Stimulated activated CD4-positive, alpha-beta T cell treated with anti-CD3 and anti-CD28 coated beads, Interleukin-1b, Interleukin-23, amount 100 ng/mL, for 1 hour (primary cell): Measurements from ENCODE around the gene PPM1H.

Source experiments
- DNase-seq, 2 donors: peaks; one replicate each; pipeline ENCODE4 v3.0.0-alpha.2; 2020; ENCODE audit warnings: low read depth in 2 of 2

PPM1H gene

DNA sequence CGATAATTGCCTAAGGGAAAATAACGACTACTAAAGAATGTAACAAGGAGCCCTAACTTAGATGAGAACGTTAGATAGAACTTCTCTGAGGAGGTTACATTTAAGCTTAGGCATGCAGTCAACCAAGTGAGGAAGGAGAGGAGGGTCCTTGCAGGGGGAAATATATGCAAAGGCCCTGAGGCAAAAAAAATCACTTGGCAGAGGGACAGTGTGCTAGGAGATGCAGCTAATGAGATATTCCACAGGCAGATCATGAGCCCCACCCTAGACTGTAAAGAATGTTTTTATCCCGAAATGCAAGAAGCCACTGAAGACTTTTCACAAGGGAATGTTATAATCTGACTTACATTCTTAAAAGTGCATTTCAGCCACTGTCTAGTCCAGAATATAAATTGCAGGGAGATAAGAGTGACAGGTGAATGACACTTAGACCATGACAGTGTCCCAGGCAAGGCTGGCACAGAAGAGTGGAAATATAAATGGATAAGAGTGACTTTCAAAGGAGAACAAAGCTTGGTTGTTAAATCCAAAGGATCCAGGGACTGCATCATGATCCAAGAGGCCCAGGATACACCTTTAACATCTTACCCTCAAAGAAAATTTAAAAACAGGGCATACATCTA is 61.0 kb downstream of the PPM1H start:
- DNase-seq: no peak

DNA sequence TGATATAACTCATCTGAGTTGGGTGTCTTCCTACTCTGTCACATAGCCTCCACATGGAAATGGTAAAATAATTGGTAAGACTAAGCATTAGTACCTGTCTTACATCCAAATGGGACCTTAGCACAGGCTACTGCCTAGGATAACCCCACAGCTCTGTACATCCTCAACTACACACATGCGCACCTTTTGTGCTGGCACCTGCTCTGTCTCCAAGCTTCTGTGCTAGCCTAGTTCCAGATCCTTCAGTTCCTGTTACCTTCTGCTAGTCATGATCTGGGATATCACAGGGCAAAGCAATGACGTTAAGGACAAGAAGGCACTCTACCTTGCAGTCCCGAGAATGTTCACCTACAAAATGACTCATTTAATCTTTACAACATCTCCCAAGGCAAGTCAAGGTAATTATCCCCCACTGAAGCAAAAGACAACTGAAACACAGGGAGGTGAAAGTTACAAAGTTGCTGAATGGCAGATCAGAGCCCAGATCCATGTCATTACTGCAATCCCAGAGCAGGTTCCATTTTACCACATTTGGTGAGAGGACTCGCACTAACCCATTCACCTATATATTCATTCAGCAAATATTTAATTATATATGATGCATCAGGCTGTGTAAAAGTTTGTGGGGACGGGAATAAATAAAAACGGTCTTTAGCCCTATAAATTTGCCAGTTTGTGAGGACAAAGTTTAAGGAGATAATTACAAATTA is 61.7 kb downstream of the PPM1H start:
- DNase-seq: no peak

DNA sequence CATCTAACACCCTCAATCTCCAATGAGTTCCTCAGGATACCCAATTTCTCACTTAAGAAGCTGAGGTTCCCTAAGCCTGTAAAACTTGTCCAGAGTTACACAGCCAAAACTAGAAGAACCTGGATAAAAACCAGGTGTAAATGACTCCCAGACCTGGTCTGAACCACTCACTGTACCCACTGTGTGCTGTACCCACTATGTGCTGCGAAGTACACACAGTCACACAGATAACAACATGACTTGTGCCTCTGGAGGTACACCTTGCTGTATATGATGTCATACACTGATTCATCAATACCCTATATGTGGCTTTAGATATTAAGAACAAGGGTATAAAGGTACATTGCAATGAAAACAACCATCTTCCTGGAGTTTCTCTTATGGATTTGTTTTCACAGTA is 66.1 kb downstream of the PPM1H start:
- DNase-seq: no peak

DNA sequence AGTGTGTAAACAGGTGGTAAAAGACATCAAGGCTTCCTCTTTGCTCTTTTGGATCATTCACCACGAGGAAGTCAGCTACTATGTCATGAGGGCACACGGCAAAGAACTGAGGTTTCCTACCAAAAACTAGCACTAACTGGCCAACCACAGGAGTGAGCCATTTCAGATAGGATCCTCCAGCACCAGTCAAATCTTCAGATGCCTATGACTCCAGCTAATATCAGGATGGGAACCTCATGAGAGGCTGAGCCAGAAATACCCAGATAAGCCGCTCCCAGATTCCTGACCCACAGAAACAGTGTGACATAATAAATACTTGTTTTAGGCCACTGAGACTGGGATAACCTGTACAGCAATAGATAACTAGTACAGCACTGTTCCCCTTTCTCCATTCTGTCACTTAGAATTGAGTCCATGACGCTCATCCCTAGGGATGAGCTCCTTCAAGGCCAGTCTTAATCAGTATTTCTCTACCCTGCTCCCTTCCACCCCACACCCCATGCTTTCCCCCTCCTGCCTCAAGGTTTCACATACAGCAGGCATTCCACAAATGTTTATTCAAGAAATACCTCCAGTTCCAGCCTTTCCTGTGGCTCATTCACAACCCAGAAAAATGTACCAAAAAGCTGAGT is 68.4 kb downstream of the PPM1H start:
- DNase-seq: no peak

DNA sequence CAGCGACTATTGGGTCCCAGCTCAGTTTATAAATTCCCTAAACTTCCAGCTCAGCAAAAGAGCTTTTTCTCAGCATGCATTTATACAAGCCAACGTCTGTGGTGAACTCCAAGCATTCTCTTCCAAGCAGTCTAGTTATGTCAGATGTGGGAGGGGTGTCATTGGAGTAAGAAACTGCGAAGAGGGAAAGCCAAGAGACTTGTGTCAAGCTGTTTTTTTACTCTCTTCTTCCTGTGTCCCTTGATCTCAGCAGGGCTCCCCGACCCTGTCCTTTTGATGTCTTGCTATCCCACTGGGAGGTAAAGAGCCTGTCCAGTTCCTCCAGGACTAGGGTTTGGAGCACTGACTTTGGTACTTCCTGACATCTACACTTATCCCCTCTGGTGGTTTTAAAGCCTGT is 69.0 kb downstream of the PPM1H start:
- DNase-seq: no peak

DNA sequence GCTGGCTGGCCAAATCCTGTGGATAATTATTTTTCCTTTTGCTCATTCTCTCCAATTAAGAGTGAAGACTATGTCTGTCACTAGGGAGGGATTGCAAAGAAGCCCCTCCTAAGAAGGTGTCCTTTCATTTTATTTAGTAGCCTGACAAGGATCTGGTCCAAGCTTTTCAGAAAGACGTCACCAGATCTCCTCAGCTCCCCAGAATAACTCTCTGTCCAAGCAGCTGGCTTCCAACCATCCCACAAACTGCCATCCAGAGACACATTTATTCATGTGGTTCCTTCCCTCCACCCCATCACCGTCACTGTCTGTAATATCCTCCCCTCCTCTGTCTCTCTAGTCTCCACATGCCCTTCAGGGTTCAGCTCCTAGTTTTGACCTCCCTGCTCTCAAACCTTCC is 69.9 kb downstream of the PPM1H start:
- DNase-seq: no peak

DNA sequence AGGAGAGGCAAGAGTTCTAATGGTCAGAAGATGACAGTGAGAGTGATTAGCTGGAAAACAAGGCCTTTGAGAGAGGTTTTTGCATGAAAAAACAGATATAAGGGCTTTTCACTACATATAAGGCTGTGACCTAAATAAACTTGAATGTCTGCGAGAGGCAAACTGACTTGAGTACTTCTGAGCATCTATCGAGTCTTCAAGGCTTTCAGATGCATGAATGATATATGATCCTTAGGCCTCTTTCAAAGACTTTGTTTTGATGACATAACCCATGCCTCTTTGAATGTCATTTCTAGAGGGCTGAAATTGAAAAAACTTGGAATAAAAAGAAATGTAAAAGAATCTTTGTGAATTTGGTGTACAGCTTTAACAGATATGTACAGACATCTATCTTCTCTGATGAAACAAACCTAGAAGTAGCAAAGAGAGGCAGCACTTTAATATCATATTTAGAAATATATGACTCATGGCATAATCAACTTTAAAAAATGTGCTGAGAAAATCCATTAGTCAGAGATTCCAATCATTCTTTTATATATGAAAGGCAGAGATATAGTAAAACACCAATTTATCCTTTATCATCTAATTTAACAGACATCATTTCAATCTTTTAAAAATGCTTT is 72.6 kb downstream of the PPM1H start:
- DNase-seq: no peak

DNA sequence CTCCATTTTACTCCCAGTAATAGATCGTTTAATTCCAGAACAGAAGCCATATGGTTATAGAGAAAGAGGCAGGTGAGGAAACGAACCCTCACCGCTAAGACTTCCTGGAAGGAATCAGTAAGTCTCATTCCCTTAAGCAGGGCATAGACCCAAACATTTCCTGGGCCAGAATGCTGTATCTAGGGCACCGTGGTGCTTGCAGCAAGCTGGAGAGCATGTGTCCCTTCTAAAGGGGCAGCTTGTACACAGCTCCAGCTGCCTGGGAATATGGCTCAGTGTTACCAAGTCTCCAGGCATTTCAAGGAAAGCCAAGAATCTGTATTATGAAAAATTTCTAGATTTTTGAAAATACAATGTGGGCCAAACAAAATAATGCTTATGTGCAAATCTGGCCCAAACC is 73.4 kb downstream of the PPM1H start:
- no peak for DNase-seq

DNA sequence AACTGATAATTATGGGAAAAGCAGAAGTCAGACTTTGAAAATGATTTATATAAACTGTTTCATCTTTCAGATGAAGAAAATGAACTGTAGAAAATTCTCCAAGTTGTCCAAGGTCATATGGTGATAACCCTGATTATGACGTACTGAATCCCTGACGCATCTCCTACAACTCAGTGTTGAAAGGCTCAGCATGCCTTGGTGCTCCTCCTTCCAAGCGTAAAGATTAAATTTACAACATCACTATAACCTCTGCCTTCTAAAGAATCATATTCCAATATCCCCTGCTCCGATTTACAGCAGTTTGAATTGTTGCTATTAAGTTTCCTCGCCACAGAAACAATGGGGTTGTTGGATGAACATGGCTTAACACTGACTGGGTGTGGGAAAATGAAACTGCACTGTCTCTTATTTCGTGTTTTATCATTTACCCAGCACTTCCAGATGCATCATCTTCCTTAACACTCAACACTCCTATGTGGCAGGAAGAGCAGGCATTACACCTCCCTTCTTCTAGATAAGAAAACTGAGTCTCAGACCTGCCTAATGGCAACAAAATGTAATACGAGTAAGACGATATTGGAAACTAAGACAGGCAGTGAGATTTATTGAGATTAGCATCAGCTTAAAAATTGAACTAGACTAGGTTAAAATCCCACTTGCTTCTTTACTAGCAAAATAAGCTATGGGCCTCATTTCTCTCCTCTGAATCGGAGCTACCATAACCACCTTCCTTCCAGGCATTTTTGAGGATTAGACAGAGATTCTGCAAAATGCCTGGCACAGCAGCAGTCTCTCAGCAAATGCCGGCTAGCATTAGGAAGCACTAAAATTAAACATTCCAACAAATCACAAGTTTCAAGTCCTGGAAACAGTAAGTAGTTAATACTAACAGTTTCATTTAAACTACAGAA is 74.2 kb downstream of the PPM1H start:
- no peak for DNase-seq

DNA sequence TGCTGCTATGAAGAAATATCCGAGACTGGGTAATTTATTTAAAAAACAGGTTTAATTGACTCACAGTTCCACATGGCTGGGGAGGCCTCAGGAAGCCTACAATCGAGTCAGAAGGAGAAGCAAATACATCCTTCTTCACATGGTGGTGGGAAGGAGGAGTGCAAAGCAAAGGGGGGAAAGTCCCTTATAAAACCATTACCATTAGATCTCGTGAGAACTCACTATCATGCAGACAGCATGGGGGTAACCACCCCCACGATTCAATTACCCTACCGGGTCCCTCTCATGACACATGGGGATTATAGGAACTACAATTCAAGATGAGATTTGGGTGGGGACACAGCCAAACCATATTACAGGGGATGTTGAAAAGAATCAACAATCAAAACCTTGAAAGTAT is 74.9 kb downstream of the PPM1H start:
- no peak for DNase-seq

DNA sequence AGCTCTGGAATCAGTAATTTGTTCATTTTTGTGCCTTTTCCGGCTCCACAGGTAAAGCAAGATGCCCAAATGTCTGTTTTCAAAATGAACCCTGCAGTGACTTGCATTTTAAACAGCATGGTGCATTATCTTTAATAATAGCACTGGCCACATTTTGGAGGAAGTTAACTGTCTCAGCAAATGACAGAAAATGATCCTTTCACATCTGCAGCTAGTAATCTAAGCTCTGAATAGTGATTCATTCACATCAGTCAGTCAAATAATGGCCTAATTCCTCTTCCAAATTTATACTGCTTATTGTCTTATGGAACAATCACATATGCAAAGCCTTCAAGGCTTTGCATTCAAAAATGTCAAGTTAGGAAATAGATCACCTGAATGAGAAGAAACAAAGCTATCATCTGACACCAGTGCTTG is 75.6 kb downstream of the PPM1H start:
- DNase-seq: no peak

DNA sequence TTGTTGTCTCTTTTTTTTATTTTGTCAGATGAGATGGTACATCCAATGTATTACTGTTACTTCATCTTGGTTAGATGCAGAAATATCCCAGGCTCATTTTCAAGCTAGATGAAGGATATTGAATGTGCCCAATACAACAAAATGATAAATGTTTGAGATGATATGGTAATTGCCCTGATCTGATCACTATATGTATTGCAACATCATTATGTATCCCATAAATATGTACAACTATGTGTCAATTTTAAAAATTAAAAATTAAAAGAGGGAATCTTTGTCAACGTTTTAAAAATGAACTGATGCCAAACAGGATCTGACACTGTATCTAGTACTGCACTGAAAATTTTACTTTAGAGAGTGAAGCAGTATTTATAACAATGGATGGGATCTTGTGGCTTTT is 78.5 kb downstream of the PPM1H start:
- DNase-seq: no peak

DNA sequence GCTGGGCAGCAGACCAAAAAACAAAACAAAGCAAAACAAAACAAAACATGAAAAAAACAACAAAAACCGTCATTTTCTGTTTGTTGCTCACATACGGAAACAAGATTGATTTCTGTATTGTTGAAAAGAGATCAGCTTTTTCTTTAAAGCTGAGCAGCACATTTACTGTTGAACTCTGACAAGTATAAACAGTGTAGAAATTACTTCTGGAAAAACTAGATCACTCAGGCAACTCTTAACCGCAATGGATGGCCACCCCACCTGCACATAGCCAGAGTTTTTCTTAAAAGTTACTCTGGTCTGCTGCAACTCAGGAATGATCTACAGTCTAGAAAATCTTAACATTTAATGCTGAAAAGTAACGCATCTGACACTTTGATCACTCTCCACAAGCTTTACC is 80.9 kb downstream of the PPM1H start:
- no peak for DNase-seq

DNA sequence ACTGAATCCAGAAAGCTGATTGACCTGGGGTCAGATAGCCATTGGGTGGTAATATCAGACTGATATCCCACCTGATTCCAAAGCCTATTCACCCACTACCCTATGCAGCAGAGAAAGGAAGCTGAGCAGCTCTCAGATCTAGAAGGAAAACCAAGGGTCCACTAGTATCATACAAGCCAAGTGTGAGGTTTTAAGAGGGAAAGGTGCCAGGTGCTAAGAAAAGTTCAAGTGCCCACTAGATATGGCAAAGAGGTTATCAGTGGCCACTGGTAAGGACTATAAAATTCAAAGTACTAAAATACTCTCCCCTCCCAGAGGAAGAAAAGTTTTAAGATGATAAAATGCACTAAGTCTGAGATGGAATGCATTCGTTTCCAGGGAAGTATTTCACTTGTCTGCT is 85.6 kb downstream of the PPM1H start:
- no peak for DNase-seq

DNA sequence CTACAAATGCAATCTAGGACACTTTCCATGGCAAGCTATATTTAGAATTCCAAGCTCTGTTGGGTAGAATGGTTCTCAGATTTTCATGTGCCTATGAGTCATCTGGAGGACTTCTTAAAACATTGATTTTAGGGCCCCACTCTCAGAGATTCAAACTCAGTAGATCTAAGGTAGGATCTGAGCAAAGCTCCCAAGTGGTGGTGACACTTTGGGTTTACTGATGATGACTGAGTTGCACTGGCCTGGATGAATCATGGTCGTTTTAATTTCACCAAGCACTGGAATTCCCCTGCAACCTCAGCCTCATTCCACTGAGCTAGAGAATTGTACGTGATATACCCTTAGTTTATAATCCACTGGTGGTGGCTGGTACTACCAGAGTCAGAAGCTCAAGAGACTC is 86.5 kb downstream of the PPM1H start:
- DNase-seq: no peak

DNA sequence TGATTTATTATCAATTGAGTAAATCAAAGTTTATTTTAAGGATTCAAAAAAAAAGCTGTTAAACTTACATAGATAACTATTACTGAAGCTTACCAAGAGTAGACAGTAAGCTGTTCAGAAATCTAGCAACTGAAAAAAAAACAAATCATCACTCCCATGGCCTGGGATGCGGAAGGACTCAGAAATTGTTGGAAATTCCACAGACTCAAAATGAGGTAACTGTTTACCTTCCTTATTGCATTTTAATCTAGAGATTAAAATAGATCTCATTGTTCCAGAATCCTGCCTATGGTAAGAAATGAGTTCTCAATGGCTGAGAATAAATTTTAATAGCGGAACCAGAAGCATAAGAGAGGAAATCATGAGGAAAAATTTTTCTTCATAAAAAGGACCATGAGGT is 87.2 kb downstream of the PPM1H start:
- DNase-seq: no peak

DNA sequence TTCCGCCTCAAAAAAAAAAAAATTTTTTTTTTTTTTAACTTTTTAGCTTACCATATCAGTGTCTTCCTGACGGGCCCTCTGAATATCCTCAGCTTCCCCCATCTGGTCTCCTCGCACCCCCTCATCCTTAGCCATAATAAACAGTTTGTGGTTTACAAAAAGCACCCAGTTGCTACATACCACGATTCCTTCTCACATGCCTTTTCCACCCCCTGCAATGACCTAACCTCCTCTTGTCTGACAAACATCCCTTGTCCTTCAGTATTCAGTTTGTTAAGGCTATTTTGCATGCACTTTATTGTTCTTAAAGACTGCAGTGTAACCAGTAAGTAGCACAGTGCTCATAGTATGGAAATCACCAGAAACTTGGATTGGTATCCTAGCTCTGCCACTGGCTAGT is 88.5 kb downstream of the PPM1H start:
- no peak for DNase-seq

DNA sequence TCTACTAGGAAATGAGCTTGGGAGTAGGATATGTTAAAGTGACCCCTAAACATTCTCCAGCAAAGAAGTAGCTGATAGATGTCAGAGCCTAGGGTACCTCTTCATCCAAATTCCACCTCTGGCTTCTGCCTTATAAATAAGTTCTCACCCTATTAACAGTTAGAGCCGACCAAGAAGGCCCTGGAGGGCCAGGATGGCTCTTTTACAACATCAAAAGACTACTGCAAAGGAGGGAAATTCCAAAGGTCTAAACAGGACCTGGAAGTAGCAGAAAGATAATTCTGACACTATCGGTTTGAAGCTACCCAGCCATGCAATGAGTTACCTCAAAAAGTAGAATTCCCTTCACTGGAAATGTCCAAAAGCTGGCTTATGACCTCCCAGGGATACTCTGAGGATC is 90.0 kb downstream of the PPM1H start:
- DNase-seq: no peak

DNA sequence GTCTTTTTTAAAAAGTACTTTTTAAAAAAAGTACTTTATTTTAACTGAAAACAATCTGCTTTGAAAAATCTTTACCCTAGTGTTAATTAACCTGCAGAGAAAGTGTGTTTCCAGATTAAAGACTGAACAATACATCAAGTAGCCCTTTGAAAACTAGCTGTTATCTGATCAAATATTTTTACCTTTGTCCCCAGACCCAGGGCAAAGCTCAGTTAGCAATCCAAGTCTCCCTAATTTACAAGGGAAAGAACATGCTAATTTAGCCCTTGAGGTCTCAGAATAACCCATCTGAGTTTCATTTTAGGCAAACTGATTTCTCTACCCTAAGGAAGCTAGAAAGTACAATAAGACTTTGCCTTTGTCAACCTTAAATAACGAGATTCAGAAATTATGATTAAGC is 91.2 kb downstream of the PPM1H start:
- DNase-seq: no peak

DNA sequence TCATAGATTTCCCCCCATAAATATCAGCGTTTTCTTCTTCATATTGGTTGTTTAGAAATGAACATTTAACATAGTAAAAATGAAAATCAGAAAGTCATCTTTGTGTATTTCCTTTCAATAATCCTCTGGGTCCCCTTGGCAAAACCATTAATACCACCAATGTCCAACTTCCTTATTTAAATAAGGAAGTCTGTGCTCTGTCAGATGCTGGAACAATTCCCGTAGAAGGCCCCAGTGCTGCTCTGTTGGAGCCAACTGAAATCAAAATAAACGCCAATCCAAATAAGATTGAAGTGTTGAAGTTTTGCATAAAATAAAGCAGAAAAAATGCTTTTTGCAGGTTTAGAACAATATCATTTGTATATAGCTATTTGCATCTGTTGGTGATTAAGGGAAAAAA is 93.1 kb downstream of the PPM1H start:
- no peak for DNase-seq

DNA sequence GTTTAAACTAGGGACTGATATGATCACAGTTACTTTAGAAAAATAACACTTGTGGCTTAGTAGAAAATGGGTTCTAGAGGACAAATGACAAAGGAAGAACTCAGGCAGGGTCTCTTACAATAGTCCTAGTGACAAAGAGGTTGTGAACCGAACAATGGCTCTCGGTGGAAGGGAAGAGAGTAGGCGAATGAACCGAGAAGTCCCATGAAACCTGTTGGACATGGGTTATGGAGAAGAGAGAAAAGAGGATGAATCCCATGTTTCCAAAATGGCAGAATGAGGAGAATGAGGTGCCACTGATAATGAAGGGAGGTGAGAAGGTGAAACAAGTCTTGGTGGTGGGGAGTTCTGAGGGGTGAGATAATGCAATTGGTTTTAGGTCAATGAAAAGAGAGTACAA is 94.1 kb downstream of the PPM1H start:
- DNase-seq: no peak
